Muscle layer of colon (tissue), 2 donors: ENCODE results near the gene ZBTB22.
"Not testable (repeated sequence)": the region's sequence is repeated elsewhere in the genome, so short reads cannot be mapped to it uniquely, and the experiment has no call there.

Experiments
- H3K27ac ChIP-seq: one replicate; pipeline ENCODE4 v1.7.0; 2013; ENCODE audit warnings: low read depth, mild to moderate bottlenecking, low read length, moderate library complexity
- H3K27me3 ChIP-seq, 2 donors: one replicate each; pipeline ENCODE4 v1.7.0; 2013; ENCODE audit warnings: low read length in 2 of 2, mild to moderate bottlenecking in 2 of 2; ENCODE audit not compliant: insufficient read depth in 2 of 2, control insufficient read depth in 1 of 2
- H3K36me3 ChIP-seq: one replicate; pipeline ENCODE4 v1.7.0; 2013; ENCODE audit warnings: mild to moderate bottlenecking, low read length; ENCODE audit not compliant: insufficient read depth
- H3K4me1 ChIP-seq: one replicate; pipeline ENCODE4 v1.7.0; 2013; ENCODE audit warnings: mild to moderate bottlenecking, low read length; ENCODE audit not compliant: insufficient read depth
- H3K4me3 ChIP-seq, 2 donors: one replicate each; pipeline ENCODE4 v1.7.0; 2013; ENCODE audit warnings: low read length in 2 of 2, low read depth in 1 of 2, mild to moderate bottlenecking in 1 of 2, moderate library complexity in 1 of 2
- H3K9ac ChIP-seq: one replicate; pipeline ENCODE4 v1.7.0; 2013; ENCODE audit warnings: low read length
- H3K9me3 ChIP-seq: one replicate; pipeline ENCODE4 v1.7.0; 2013; ENCODE audit warnings: mild to moderate bottlenecking, low read length
- donor health status: abdominal sarcoma.
- donor health status: Adenocarcinoma of cecum.

Gene ZBTB22

GRCh38 chr6:33317669-33318425 is at the start of gene ZBTB22:
Gene ZBTB22 (minus strand): TSS chr6:33317744. CDS start chr6:33316916, 828 bp downstream.
- Histone ChIP-seq H3K27ac (peak within 1 kb of the TSS; percentile 86), H3K36me3 (peaks cover 36% of the 10 kb centered on the region), H3K4me3 (peak within 1 kb of the TSS; percentile 49 to 74), H3K9ac (peak within 1 kb of the TSS; percentile 50), H3K9me3 (no peaks in the 10 kb centered on the region), H3K27me3 (no peaks in the 10 kb centered on the region), H3K4me1 (peaks cover 51% of the 10 kb centered on the region)

GRCh38 chr6:33367009-33367714 is 49.6 kb upstream of the ZBTB22 start:
- H3K9ac ChIP-seq: no peak overlapping the region
- H3K4me1 ChIP-seq: no peaks in the 10 kb centered on the region
- H3K36me3 ChIP-seq: no peaks in the 10 kb centered on the region
- H3K27ac ChIP-seq: no peak overlapping the region
- no peaks in the 10 kb centered on the region for H3K27me3 ChIP-seq
- H3K9me3 ChIP-seq: no peaks in the 10 kb centered on the region
- no peak overlapping the region for H3K4me3 ChIP-seq

- H3K9me3 ChIP-seq, H3K9ac ChIP-seq, H3K36me3 ChIP-seq, H3K4me1 ChIP-seq, H3K27ac ChIP-seq, H3K27me3 ChIP-seq, H3K4me3 ChIP-seq: not testable (repeated sequence)
These were observed 47.8 kb upstream of the ZBTB22 start for GRCh38 chr6:33365206-33365971.

- H3K9ac ChIP-seq, H3K27ac ChIP-seq, H3K27me3 ChIP-seq, H3K4me1 ChIP-seq, H3K9me3 ChIP-seq, H3K4me3 ChIP-seq, H3K36me3 ChIP-seq: not testable (repeated sequence)
These were observed 47.1 kb upstream of the ZBTB22 start for GRCh38 chr6:33364475-33365205.

- not testable (repeated sequence) for H3K27me3 ChIP-seq, H3K9ac ChIP-seq
These were observed 45.9 kb upstream of the ZBTB22 start for GRCh38 chr6:33363486-33363885.

GRCh38 chr6:33359331-33359730 is 41.8 kb upstream of the ZBTB22 start:
- H3K9ac ChIP-seq: no peak overlapping the region
- H3K27ac ChIP-seq: no peak overlapping the region
- H3K9me3 ChIP-seq: no peaks in the 10 kb centered on the region
- no peaks in the 10 kb centered on the region for H3K4me1 ChIP-seq
- H3K36me3 ChIP-seq: no peaks in the 10 kb centered on the region
- H3K27me3 ChIP-seq: no peaks in the 10 kb centered on the region
- H3K4me3 ChIP-seq: no peak overlapping the region

More at GRCh38 chr6:33363486-33363885, 45.9 kb upstream of the ZBTB22 start:
- H3K36me3 ChIP-seq, H3K4me3 ChIP-seq, H3K4me1 ChIP-seq, H3K9me3 ChIP-seq, H3K27ac ChIP-seq: not testable (repeated sequence)

GRCh38 chr6:33357160-33357871 is 39.8 kb upstream of the ZBTB22 start:
- H3K4me1 ChIP-seq, H3K9ac ChIP-seq, H3K27ac ChIP-seq, H3K9me3 ChIP-seq, H3K4me3 ChIP-seq, H3K36me3 ChIP-seq, H3K27me3 ChIP-seq: not testable (repeated sequence)

- Histone ChIP-seq H3K4me1 (no peaks in the 10 kb centered on the region), H3K27me3 (no peaks in the 10 kb centered on the region), H3K36me3 (no peaks in the 10 kb centered on the region), H3K9me3 (no peaks in the 10 kb centered on the region), H3K27ac (no peak overlapping the region), H3K4me3 (no peak overlapping the region), H3K9ac (no peak overlapping the region)
These were observed 38.8 kb upstream of the ZBTB22 start for GRCh38 chr6:33356295-33356694.

- not testable (repeated sequence) for H3K4me1 ChIP-seq, H3K36me3 ChIP-seq, H3K9me3 ChIP-seq, H3K4me3 ChIP-seq, H3K9ac ChIP-seq, H3K27me3 ChIP-seq, H3K27ac ChIP-seq
These were observed 38.3 kb upstream of the ZBTB22 start for GRCh38 chr6:33355860-33356259.

- Histone ChIP-seq H3K9ac (no peak overlapping the region), H3K27ac (no peak overlapping the region), H3K9me3 (no peaks in the 10 kb centered on the region), H3K27me3 (no peaks in the 10 kb centered on the region), H3K4me1 (peaks cover 7% of the 10 kb centered on the region), H3K4me3 (no peak overlapping the region), H3K36me3 (no peaks in the 10 kb centered on the region)
These were observed 30.3 kb upstream of the ZBTB22 start for GRCh38 chr6:33347816-33348215.
